SK-N-SH (cell line): ENCODE measurements around the gene PPM1N.

Source experiments
- ELF1 ChIP-seq: IDR thresholded peaks from 2 replicates; pipeline ENCODE4 v1.4.0; 2012
- FOXM1 ChIP-seq: IDR thresholded peaks from 2 replicates; pipeline ENCODE4 v1.4.0; 2012; ENCODE audit warnings: low read depth, mild to moderate bottlenecking
- GABPA ChIP-seq: IDR thresholded peaks from 2 replicates; pipeline ENCODE4 v1.4.0; 2012; ENCODE audit warnings: low read depth, mild to moderate bottlenecking
- JUND ChIP-seq: IDR thresholded peaks from 2 replicates; pipeline ENCODE4 v1.4.0; 2012
- NFIC ChIP-seq: IDR thresholded peaks from 2 replicates; pipeline ENCODE4 v1.4.0; 2012; ENCODE audit warnings: borderline replicate concordance
- POLR2AphosphoS5 ChIP-seq: IDR thresholded peaks from 2 replicates; pipeline ENCODE4 v1.6.1; 2012; ENCODE audit warnings: low read depth, low read length
- RAD21 ChIP-seq: IDR thresholded peaks from 2 replicates; pipeline ENCODE4 v1.6.1; 2012; ENCODE audit warnings: mild to moderate bottlenecking, low read length
- TCF12 ChIP-seq: IDR thresholded peaks from 2 replicates; pipeline ENCODE4 v1.4.0; 2012
- YY1 ChIP-seq: IDR thresholded peaks from 2 replicates; pipeline ENCODE4 v1.4.0; 2012; ENCODE audit warnings: low read depth, mild to moderate bottlenecking
- TF ChIP-seq, protein P1 (sequence below): fragments of 200-600 bp; sonication (generic); IDR thresholded peaks from 2 replicates; pipeline ENCODE4 v1.6.1; 2017; ENCODE audit warnings: antibody characterized with exemption, mild to moderate bottlenecking, moderate library complexity
- TF ChIP-seq, protein P2 (sequence below): IDR thresholded peaks from 2 replicates; pipeline ENCODE4 v1.6.1; 2012; ENCODE audit warnings: mild to moderate bottlenecking, low read depth, low read length, moderate library complexity

- TF ChIP-seq, protein P1, sequence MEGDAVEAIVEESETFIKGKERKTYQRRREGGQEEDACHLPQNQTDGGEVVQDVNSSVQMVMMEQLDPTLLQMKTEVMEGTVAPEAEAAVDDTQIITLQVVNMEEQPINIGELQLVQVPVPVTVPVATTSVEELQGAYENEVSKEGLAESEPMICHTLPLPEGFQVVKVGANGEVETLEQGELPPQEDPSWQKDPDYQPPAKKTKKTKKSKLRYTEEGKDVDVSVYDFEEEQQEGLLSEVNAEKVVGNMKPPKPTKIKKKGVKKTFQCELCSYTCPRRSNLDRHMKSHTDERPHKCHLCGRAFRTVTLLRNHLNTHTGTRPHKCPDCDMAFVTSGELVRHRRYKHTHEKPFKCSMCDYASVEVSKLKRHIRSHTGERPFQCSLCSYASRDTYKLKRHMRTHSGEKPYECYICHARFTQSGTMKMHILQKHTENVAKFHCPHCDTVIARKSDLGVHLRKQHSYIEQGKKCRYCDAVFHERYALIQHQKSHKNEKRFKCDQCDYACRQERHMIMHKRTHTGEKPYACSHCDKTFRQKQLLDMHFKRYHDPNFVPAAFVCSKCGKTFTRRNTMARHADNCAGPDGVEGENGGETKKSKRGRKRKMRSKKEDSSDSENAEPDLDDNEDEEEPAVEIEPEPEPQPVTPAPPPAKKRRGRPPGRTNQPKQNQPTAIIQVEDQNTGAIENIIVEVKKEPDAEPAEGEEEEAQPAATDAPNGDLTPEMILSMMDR: no peak
- TF ChIP-seq RAD21 (no peak), YY1 (no peak), JUND (no peak), TCF12 (no peak), GABPA (no peak), FOXM1 (no peak), ELF1 (no peak), POLR2AphosphoS5 (no peak), NFIC (no peak)
- TF ChIP-seq, protein P2, sequence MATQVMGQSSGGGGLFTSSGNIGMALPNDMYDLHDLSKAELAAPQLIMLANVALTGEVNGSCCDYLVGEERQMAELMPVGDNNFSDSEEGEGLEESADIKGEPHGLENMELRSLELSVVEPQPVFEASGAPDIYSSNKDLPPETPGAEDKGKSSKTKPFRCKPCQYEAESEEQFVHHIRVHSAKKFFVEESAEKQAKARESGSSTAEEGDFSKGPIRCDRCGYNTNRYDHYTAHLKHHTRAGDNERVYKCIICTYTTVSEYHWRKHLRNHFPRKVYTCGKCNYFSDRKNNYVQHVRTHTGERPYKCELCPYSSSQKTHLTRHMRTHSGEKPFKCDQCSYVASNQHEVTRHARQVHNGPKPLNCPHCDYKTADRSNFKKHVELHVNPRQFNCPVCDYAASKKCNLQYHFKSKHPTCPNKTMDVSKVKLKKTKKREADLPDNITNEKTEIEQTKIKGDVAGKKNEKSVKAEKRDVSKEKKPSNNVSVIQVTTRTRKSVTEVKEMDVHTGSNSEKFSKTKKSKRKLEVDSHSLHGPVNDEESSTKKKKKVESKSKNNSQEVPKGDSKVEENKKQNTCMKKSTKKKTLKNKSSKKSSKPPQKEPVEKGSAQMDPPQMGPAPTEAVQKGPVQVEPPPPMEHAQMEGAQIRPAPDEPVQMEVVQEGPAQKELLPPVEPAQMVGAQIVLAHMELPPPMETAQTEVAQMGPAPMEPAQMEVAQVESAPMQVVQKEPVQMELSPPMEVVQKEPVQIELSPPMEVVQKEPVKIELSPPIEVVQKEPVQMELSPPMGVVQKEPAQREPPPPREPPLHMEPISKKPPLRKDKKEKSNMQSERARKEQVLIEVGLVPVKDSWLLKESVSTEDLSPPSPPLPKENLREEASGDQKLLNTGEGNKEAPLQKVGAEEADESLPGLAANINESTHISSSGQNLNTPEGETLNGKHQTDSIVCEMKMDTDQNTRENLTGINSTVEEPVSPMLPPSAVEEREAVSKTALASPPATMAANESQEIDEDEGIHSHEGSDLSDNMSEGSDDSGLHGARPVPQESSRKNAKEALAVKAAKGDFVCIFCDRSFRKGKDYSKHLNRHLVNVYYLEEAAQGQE: no peak
These were observed 21.1 kb upstream of the PPM1N start for GRCh38 chr19:45477186-45477585.
